ENCODE results near the gene MYH14. TPM values are rescaled to one million over a fixed set of nuclear protein-coding genes. Genes with fewer than 3 reads are reported as not detected.

The MYH14 gene
- total and polyA plus RNA-seq, 2 of the 8 experiments (the other 6 are each of a cell fraction or from before 2014, with no cell fraction given), result 17.3 to 28.6 TPM

DNA sequence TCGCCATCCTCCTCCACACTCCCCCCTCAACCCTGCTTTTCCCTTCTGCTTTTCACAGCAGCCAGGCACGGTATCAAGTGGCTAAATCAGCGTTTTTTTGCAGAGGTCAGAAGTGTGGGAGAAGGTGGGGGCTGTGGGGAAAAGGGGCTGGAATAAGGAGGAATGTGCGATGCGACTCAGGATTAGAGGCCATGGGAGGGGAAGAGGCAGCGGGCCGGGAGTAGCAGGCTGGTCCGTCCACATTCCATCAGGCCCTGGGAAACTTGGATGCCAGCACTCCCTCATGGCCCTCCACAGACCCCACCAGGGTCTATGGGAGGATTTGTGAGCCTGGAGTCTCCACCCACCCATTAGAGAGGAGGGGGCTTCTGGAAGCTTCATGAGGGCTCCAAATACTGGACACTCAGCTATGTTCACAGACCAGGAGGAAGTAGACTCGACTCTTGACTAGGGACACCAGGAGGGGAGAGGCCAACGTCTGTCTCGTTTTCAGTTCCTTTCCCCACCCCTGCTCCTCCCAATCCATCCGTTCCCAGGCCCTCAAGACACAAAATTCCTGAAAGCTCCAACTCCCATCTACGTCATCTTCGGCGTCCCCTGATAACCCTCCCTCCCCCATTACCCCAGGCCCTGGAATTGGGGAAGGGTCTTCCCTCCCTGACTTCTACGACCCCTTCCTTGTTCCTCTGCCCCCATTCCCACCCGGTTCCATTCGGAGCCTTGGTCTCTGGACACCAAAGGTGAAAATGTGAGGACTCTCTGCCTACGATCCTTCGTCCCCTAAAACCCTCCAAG, 129.0 kb downstream of the MYH14 start (continued):
- TF ChIP-seq ASH2L (IDR thresholded peaks at IDR 0.05; ENCODE audit: low read length) (peak; percentile 67), PHF8 (conservative IDR thresholded peaks at IDR 0.05; ENCODE audit: low read depth, low read length) (no peak), FOSL1 (IDR thresholded peaks at IDR 0.05; ENCODE audit: insufficient read depth, low read depth, low read length) (no peak), CTBP2 (IDR thresholded peaks at IDR 0.05; ENCODE audit: borderline replicate concordance, insufficient read depth, insufficient read length, low read length) (no peak), HDAC2 (IDR thresholded peaks at IDR 0.05; ENCODE audit: borderline replicate concordance in 1 of 2, low read depth in 2 of 2, low read length in 2 of 2) (no peak), EGR1 (IDR thresholded peaks at IDR 0.05; ENCODE audit: borderline replicate concordance, low read depth, low read length) (no peak), RBBP5 (IDR thresholded peaks at IDR 0.05; ENCODE audit: borderline replicate concordance, low read depth, low read length) (peak; percentile 71), RXRA (IDR thresholded peaks at IDR 0.05; ENCODE audit: insufficient read depth, low read depth, low read length) (no peak), RAD21 (IDR thresholded peaks at IDR 0.05 in 1 of 2, conservative IDR thresholded peaks at IDR 0.05 in 1 of 2; ENCODE audit: low read depth in 2 of 2, low read length in 2 of 2) (no peak), CHD2 (IDR thresholded peaks at IDR 0.05; ENCODE audit: low read length) (no peak), TBP (IDR thresholded peaks at IDR 0.05; ENCODE audit: low read depth, low read length) (no peak), BCL11A (IDR thresholded peaks at IDR 0.05; ENCODE audit: low read depth in 2 of 2, low read length in 2 of 2) (no peak), TCF12 (IDR thresholded peaks at IDR 0.05; ENCODE audit: low read depth, low read length) (no peak), GABPA (IDR thresholded peaks at IDR 0.05; ENCODE audit: borderline replicate concordance, insufficient read depth, low read length) (no peak), POLR2AphosphoS5 (IDR thresholded peaks at IDR 0.05; ENCODE audit: low read depth, low read length) (peak; percentile 50), JUND (IDR thresholded peaks at IDR 0.05; ENCODE audit: low read length) (no peak), CREB1 (IDR thresholded peaks at IDR 0.05) (peak; percentile 75)
- TF ChIP-seq, protein P1, sequence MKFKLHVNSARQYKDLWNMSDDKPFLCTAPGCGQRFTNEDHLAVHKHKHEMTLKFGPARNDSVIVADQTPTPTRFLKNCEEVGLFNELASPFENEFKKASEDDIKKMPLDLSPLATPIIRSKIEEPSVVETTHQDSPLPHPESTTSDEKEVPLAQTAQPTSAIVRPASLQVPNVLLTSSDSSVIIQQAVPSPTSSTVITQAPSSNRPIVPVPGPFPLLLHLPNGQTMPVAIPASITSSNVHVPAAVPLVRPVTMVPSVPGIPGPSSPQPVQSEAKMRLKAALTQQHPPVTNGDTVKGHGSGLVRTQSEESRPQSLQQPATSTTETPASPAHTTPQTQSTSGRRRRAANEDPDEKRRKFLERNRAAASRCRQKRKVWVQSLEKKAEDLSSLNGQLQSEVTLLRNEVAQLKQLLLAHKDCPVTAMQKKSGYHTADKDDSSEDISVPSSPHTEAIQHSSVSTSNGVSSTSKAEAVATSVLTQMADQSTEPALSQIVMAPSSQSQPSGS (IDR thresholded peaks at IDR 0.05; ENCODE audit: low read length), result 0 out of 2 replicates have a peak, but pooled peaks have one; percentile 7
